GM19239 (cell line): ENCODE measurements around the gene ADGRV1.
"Not testable (repeated sequence)": the region's sequence is repeated elsewhere in the genome, so short reads cannot be mapped to it uniquely, and the experiment has no call there.

ENCODE experiments used
- DNase-seq: peaks from one replicate; pipeline ENCODE4 v3.0.0; 2011; ENCODE audit warnings: low spot score; ENCODE audit not compliant: insufficient read length
- FAIRE-seq: peaks from 2 replicates; lab custom pipeline; 2011; peaks lifted over from hg19 to GRCh38; lab: Jason Lieb, UNC

Gene ADGRV1

GRCh38 chr5:91030521-91031401 is 472.2 kb downstream of the ADGRV1 start:
- FAIRE-seq (no peak), DNase-seq (no peak)

DNA sequence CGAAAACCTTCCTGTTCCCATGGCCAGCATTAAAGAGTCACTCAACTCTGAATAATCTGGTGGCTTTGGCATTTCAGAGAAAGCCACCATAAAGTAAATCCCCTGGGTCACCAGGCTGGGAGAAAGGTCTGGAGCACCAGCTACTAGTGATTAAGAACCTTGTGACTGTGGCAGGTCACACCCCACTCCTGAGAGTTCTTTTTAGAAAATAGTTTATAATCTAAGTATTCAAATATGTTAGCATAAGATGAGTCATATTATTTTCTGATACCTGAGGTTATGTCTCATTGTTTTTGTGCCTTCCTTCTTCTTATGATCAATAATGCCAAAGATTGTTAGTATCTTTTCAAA is 472.8 kb downstream of the ADGRV1 start:
- DNase-seq (no peak), FAIRE-seq (no peak)

GRCh38 chr5:91032125-91032524 is 473.5 kb downstream of the ADGRV1 start:
- FAIRE-seq (no peak), DNase-seq (no peak)

DNA sequence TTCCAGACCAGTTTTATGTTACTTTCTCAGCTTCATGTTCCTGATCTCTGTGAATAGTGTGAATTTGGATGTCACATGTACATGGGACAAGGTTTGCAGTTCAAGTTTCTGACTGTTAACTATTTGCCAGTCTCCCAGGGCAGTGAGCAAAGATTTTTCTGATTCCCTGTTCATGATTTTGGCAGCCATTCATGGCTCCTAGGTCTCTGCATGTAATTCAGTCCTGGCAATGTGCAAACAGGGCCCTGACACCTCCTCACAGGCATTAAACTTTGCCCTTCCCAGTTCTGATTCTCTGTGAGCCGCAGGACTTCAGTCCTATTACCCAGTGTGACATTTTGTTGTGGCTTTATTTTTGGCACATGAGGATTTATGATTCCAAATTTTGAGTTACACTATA is 474.8 kb downstream of the ADGRV1 start:
- DNase-seq (no peak), FAIRE-seq (no peak)

DNA sequence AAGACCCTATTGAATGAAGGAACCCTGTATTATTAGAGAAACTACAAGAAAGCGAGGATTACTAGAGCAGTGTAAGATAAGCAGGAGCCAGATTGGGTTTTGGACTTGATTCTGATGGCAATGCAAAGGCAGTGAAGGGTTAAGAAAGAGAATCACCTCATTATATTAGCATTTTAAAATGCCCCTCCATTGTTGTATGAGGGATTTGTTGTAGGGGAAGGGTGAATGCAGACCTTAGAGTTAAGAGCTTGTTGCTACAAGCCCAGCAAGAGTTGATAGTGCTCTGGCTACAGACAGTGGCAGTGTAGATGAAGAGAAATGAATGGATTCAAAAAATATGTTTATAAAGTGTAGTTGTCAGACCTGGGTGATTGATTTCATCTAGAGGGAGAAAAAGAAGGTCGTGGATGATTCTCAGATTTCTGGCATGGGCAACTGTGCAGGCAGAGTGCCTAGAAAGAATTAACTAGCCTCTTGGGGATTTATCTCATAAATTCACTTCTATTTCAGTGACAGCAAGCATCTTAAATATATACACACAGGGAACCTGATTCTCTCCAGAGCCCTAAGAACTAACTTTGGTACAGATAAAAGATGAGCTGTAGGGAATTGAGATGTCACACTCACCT is 479.7 kb downstream of the ADGRV1 start:
- no peak for FAIRE-seq
- no peak for DNase-seq

DNA sequence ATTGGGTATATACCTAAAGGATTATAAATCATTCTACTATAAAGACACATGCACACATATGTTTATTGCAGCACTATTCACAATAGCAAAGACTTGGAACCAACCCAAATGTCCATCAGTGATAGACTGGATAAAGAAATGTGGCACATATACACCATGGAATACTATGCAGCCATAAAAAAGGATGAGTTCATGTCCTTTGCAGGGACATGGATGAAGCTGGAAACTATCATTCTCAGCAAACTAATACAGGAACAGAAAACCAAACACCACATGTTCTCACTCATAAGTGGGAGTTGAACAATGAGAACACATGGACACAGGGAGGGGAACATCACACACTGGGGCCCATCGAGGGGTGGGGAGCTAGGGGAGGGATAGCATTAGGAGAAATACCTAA is 482.5 kb downstream of the ADGRV1 start:
- DNase-seq, FAIRE-seq: not testable (repeated sequence)

DNA sequence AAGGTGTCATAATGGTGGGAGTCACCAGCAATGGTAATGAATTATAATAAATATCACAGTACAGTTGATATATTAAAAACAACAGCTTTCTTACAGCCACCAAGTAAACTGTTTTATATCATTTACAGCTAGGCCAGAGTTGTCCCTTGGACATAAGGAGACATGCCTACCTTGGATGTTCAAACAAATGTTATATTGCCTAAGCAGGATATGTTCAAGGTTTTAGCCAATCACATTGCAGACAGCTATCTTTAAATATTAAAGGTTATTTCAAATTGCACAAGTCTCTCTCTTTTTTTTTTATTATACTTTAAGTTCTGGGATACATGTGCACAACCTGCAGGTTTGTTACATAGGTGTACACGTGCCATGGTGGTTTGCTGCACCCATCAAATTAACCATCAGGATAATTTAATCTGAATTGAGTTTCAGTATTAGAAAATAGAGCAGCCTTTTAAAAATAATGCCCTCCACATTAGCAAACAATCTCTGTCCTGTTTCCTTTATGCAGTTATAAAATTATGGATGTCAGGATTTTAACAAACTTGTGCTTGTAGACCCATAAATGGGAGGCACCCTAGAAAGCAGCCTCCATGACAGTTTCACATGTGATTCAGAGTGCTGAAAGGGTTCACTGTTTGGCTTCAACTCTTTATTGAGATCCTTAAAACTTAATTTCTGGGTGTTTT is 483.8 kb downstream of the ADGRV1 start:
- DNase-seq (no peak), FAIRE-seq (no peak)

- FAIRE-seq: no peak
- no peak for DNase-seq
Measured at GRCh38 chr5:91042936-91043255, 484.3 kb downstream of the ADGRV1 start.

- DNase-seq (no peak), FAIRE-seq (no peak)
Measured at GRCh38 chr5:91048073-91048472, 489.5 kb downstream of the ADGRV1 start.

GRCh38 chr5:91049112-91049511 is 490.5 kb downstream of the ADGRV1 start:
- no peak for FAIRE-seq
- DNase-seq: no peak

DNA sequence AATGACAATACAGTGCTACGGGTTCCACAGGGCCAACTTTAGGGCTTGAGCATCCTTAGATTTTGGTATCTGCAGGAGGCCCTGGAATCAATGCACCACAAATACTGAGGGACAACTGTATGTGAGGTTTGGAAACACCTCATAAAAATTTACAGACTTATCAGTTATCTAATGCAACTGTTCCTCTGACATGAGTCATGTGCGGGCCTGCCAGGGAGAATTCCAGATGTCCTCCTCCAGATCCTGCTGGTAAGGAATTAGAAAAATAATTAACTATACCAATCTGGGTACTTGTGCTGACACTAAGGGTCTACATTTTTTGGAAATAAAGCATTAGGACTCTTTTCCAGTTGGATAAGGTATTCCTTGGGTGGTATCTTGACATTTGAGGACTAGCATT is 491.2 kb downstream of the ADGRV1 start:
- no peak for DNase-seq
- FAIRE-seq: no peak

- DNase-seq, FAIRE-seq: not testable (repeated sequence)
Measured at GRCh38 chr5:91052411-91052810, 493.8 kb downstream of the ADGRV1 start.

DNA sequence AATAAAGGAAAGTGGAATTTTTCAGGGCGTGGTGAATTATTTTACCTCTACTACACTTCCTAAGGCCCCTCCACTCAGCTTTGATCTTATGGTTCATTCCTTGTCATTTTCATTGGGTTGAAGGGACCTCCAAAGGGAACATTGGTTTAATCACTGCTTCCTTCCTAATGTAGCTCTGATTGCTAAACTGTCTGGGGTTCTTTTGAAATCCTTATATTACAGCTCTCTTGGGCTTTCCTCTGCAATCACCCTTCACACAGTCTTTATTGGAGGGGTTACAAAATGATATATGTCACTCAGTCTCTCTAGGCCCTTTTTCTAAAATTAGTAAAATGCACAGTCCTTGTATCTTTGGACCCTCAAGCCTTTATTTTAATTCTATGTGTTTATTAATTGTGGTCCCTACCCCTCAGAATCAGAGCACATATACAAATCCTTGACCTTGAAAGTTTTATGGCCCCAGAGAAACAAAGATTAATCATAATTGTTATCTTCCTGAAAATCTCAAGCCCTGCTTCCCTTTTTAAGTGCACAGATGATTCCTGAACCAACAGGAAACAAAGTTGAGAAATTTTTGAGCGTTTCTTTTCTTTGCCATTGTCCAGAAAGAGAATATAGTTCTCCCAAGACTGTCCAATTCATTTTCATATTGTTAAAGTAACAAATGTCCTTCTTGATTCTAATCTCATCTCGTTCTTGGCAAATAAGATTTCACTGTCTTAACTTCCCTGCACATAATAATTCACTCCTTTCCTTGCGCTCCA is 494.6 kb downstream of the ADGRV1 start:
- no peak for FAIRE-seq
- no peak for DNase-seq

- DNase-seq (no peak), FAIRE-seq (no peak)
Measured at GRCh38 chr5:91053741-91054025, 495.1 kb downstream of the ADGRV1 start.

GRCh38 chr5:91058155-91058554 is 499.6 kb downstream of the ADGRV1 start:
- DNase-seq (no peak), FAIRE-seq (no peak)

DNA sequence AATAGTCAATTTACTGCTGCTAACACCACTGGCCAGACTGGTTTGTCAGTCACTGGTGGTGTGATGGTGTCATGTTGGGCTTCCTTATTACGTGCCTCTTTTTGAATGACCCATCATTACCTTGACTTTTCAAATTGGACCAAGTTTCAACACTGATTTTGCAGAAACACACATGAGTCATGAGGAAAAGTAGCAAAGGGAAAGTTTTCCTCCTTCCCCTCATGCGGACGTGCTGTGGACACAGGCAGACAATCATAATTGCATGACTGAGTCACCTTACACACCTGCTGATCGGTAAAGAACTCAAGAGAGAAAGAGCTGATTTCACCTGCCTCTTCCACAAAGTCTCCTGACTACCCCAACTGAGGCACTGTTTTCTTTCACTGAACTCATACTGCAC is 500.0 kb downstream of the ADGRV1 start:
- FAIRE-seq: no peak
- no peak for DNase-seq

DNA sequence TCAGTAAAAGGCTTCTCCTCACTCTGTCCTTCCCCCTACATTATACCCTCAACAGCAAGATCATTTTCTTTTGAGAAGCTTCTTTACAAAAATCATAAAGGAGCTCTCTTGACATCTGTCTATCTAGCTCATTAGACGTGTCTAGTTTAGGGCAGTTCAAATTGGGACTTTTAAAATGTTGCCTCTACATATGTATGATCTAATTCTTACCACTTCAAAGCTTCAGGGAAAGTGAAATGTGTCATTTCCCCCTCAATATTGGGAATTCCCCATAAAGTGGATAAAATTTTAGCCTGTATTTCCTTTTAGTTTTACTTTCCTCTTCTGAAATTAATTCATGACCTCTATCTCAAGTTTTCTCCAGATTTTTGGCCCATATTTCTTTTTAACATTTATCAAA is 500.8 kb downstream of the ADGRV1 start:
- FAIRE-seq: no peak
- DNase-seq: no peak

DNA sequence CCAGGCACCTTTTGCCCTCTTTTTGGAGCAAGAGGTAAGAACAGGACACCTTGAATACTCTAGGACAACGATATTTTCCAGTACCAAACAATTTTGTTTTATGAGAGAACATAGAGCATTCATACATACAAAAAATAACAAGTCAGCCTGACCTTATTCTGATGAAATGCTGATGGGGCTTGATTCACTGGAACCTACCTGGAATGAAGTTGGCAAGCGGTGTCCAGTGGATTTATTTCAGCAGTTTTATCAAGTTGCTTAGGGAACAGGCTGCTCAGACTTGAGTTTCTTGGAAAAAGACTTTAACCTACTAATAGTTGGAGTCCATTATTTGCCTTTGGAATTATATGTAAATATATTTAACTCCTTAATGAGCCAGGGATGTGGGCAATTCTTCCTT is 502.5 kb downstream of the ADGRV1 start:
- DNase-seq: no peak
- FAIRE-seq: no peak

DNA sequence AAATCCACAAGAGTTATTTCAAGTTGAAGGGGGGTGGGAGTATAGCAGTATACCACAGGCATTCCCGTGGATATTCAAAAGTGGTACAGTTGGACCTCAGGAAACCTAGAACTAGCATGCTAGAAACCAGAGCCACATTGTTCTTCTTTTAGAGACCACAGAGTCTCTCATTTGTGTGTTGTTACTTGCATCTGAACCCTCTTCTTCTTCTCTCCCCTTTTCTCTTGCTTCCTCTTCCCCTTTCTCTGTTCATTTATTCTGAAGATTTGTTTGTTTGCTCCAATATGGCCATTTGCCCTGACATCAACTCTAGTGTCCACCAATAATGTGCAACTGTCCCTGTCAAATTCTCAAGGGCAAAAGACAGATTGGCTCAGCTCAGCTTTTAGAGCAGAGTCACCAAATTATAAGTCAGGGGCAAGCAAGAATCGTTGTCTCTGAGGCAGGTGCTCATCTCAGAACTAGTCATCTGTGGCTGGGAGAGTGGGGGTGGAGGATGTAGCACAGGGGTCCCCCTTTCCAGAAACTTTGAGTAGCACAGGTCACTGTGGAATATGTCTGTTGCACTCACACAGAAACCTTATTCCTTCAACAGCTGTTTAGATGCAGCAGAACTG is 503.5 kb downstream of the ADGRV1 start:
- no peak for DNase-seq
- peak; percentile 58 for FAIRE-seq

- DNase-seq: not testable (repeated sequence)
Measured at GRCh38 chr5:91063098-91063690, 504.6 kb downstream of the ADGRV1 start.

More at GRCh38 chr5:91063098-91063690, 504.6 kb downstream of the ADGRV1 start:
- FAIRE-seq: not testable (repeated sequence)
